DMS79 treated with DMSO at 0.1 percent for 48 hours (cell line): ENCODE measurements around the gene SNTG2.
A peak's percentile ranks its signal among the peaks of the same experiment; 100 is the strongest.
"Not testable (repeated sequence)": the region's sequence is repeated elsewhere in the genome, so short reads cannot be mapped to it uniquely, and the experiment has no call there.

ENCODE experiments used
- DNase-seq: peaks from one replicate; lab custom pipeline; 2025; lab: John Stamatoyannopoulos, UW

SNTG2 gene

DNA sequence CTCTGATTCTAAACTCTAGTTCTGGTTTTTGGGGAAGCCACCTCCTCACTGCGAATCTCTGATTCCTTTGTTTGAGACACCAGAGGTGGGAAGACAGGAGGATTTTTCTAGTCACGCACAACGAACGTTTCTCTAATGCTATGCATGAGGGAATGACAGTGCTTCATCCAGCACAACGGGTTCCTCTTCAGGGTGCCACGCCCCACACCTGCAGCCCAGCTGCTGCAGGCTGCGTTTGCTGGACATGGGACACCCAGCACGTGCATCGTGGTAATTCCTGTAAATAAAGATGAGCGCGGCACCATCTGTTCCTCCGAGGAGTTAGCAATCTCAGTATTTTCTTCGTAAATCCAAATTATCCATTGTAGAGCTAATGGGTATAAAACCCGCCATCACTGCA is 425.1 kb downstream of the SNTG2 start:
- DNase-seq: no peak

DNA sequence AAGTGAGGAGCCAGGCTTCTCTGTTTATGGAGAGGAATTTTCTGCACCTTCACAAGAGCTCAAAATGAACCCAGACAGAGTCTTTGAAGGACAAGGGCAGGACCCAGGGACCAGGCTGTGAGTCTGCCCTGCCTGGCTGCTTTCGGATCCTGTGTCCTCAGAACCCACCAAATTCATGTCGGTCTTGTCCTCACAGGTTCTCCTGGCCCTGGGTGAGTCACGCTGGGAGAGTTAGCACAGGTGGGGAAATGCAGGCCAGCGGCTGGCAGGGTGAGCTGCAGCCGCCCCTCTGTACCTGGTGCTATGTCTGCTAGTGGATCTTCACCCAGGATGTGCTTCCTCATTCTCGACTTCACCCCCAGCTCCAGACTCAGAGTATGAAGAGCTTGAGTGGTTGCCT is 426.8 kb downstream of the SNTG2 start:
- no peak for DNase-seq

DNA sequence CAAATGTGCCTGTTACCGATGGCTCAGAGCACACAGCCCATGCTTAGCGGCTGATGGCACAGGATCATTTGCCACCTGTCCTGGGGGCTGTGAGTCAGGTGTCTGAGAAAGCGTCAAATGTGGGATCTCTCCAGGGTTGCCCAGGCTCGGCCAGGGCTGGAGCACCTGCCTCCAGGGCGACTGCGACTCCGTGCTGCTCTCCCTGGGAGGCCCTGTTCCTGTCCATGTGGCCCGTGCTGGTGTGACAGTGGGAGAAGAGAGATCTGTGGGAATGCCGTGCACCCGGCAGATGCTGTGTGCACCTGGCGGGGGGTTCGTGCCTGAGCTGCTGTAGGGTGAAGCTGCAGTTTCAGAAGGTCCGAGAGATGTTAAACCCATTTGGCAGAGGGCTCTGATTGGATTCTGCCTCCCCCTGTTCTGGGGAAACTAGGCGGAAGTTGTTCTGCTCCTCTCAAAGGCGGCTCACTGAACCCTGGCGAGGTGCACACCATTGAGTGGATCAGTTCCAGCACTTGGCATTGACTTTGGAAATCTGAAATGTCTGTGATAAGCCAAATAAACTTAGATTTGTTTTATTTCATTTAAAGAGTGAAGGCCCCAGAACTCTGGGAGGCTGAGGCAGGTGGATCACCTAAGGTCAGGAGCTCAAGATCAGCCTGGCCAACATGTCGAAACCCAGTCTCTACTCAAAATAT is 428.0 kb downstream of the SNTG2 start:
- no peak for DNase-seq

DNA sequence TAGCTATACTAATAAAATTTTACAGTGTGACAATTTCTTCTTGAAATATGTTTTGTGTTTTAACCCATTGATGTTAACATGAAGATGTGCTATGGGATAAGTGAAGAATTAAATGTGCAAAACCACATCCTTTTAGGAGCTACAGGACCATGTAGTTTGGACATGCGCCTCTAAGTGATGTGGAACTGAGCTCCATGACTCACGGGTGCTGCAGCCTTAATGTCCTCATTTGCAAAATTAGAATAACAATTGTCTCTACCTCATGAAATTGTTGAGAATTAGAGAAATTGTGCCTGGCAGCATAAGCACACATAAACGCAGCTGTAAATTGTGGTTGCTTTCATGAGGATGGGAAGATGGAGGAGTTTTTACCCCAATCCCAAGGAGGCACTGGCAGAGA is 431.0 kb downstream of the SNTG2 start:
- no peak for DNase-seq

DNA sequence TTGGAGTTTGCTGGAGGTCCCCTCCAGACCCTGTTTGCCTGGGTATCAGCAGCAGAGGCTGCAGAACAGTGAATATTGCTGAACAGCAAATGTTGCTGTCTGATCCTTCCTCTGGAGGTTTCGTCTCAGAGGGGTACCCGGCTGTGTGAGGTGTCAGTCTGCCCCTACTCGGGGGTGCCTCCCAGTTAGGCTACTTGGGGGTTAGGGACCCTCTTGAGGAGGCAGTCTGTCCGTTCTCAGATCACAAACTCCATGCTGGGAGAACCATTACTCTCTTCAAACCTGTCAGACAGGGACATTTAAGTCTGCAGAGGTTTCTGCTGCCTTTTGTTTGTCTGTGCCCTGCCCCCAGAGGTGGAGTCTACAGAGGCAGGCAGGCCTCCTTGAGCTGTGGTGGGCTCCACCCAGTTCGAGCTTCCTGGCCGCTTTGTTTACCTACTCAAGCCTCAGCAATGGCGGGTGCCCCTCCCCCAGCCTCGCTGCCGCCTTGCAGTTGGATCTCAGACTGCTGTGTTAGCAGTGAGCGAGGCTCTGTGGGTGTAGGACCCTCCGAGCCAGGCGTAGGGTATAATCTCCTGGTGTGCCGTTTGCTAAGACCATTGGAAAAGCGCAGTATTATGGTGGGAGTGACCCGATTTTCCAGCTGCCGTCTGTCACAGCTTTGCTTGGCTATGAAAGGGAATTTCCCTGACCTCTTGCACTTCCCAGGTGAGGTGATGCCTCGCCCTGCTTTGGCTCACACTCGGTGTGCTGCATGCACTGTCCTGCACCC is 437.5 kb downstream of the SNTG2 start:
- DNase-seq: not testable (repeated sequence)

DNA sequence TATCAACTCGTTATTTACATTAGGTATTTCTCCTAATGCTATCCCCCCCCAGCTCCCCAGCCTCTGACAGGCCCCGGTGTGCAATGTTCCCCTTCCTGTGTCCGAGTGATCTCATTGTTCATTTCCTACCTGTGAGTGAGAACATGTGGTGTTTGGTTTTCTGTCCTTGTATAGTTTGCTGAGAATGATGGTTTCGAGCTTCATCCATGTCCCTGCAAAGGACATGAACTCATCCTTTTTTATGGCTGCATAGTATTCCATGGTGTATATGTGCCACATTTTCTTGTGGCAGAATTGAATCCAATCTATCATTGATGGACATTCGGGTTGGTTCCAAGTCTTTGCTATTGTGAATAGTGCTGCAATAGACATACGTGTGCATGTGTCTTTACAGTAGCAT is 439.5 kb downstream of the SNTG2 start:
- not testable (repeated sequence) for DNase-seq

DNA sequence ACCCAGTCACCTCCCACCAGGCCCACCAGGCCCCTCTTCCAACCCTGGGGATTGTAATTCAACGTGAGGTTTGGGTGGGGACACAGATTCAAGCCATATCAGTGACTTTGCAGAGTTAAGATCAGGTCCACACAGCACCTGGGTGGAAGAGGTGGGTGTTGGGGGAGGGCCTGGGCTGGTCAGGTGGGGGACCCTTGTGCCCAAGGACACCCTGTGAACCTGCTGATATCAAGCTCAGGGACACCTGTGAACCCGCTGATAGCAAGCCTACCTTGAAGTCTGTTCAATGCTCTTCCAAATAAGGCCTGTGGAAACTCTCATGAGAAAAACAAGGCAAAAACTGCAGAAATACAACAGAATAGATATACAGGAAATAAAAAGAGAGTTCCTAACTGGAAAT is 442.7 kb downstream of the SNTG2 start:
- no peak for DNase-seq

DNA sequence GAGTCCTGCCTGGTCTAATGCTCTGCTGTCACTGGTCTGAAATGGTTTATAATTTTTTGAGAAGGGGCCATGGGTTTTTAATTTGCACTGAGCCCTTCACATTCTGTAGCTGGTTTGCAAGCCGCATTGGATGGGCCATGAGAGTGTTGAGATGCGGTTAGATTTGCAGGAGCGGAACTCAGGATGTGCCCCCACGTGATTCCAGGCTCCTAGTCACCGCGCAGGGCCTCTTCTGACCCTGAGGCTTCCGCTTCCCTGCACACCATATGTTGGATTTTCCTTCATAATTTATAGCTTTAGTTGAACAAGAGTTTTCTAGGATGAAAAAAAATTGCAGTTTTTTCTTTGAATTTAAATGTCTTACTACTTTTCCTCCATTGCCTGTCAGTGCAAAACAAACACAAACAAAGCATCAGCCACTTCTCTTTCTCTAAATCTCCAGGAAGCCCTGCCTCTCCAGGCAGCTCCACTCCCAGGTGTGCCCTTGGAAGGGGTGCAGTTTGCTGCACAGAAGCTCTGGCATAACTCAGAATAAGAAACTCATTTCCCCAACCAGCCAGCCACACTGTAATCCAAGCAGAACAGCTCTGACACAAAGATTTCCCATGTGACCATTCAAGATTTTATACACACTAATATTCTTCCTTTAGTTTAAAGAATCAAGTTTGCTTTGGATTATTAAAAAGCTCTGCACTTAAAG is 444.2 kb downstream of the SNTG2 start:
- peak; percentile 29 for DNase-seq

DNA sequence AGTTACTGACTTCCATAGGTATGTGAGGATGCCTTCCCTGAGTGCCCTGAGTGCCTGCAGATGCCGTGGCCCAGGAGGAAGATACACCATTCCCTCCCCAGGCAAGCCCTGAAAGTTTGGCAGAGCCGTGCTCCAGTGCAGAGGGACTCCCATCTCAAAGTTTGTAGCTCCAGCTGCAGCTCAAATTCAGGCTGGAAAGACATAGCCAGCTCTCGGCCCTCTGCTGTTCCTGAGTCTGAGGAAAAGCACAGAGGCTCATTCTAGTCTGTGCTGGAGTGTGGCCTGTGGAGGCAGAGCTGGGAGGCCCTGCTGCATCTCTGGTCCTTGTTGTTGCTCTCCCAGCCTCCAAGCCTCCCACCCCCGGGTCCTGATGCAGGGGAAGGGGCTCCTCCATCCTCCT is 446.7 kb downstream of the SNTG2 start:
- no peak for DNase-seq

DNA sequence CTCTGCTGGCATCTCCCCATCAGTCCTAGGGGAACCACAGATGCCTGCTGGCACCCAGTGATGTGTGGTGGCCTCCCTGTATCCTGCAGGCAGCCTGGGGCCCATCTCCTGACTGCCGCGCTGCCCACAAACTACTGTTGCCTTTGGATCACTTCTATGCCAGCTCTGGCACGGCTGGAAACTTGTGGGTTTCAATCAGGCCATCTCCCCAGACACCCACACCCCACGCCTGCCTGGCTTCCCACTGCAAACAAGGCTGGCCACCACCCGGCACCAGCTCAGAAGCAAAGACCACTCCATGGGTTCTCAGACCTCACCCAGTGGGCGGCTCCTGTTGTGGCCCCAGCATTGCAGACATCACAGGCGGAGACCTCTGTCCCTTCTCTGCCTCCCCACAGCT is 447.5 kb downstream of the SNTG2 start:
- DNase-seq: no peak

DNA sequence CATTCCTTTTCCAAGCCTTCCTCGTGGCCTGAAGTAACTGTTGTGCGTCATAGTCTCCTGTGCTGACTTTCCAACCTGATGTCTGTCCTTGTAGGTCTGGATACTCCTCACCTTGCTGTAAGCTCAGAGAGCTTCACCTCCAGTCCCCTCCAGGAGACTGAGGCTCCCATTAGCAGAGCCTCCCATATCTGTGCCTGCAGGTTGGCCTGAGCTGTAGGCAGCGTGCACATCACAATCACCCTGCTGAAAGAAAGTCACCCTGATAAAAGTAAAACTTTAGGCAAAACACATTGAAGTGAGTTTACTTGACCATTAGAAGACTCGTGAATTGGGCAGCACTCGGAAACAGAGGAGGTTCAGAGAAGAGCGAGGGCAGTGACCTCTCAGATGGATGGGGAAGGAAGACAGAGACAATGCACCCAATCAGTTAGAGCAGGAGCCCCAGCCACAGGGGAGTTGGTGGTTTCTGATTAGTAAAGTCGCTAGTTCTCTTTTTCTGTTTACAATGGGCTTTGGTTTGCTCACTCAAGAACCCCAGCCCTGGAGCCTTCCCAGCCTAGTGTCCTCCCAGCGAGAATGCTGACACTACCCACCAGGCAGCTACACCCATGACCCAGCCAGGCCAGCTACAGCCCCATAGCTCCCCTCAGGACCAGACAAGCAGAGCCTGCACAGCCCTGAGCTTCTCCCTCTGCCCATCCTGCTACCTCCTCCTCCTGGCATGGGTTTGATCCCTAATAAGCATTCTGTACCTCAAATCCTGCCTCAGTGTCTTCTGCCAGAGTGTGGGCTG is 450.5 kb downstream of the SNTG2 start:
- no peak for DNase-seq

DNA sequence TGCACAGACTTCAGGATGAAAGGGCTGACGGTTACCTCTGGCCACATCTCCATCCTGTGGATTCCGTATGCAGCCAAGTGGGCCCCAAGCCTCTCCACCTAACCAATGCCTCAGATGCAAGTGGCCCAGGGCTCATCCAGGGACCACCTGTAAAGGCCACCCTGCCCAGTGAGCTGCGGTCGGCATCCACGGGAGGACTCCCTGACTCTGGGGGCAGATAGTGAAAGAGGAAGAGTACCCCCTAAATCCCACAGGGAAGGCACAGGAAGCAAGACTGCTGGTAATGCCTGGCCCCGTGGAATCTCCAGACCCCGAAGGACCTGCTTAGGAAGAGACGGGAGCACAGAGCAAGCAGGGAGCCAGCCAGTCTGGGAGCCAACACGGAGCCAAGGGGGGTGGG is 451.4 kb downstream of the SNTG2 start:
- DNase-seq: no peak

DNA sequence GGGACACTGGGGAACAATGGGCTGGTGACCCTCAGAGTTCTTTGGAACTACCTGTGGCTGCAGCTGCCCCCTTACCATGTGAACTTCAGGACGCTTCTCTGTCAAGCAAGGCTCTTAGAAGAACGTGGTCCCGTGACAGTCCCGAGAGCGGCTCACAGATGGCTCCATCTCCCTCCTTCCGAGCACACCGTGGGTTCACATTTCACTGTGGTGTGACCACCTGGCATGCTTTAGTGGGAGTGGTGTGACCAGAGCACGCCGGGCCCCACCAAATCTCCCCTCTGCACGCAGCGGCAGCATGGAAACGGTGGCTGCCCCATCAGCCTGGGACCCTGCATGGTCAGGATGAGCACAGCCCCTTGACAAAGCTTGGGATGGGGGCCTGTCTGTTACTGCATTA is 452.9 kb downstream of the SNTG2 start:
- no peak for DNase-seq

DNA sequence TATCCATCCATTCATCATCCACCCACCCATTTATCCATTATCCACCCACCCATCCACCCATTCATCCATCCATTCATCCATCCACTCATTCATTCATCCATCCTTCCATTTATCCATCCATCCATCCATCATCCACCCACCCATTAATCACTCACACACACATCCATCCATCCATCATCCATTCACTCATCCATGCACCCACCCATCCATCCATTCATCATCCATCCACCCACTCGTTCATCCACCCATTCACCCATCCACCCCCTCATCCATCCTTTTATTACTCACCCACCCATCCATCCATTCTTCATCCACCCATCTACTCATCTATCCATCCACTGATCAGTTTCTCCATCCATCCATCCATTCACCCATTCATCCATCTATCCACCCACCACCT is 454.5 kb downstream of the SNTG2 start:
- DNase-seq: no peak

DNA sequence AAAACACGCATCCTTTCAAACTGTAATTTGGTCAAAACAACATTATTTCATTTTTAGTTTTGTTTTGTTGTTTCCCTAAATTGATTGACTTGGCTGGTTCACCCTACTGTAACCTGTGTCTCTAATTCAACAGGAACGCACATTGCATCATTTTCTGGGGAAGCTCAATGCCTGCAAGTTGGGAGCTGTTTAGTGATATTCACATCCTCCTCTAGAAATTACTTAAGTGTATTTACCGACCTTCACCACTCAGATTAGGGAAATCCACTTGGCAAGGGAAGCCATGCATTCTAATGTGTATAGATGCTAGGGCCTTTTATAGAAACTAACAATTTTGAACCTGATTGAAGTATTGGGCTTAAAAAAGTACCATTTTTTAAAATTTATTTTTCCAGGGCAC is 455.3 kb downstream of the SNTG2 start:
- DNase-seq: no peak

DNA sequence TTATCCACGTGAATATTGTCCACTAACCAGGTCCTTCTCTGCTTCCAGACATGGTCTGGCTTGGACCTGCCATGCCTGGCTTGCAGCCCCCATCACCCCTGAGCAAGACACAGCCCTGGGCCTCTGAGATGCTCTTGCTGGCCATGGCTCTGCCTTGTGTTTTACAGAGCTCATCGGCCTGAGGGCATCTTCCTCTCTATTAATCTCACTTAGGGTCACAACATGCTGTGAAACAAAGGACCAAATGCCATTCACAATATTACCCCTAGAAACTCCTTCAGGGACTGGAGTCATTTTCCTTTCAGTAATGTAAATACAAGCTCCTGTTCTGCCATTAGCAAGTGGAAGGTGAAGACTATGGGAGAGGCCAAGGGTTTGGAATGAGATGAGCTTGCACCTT is 455.8 kb downstream of the SNTG2 start:
- DNase-seq: no peak

DNA sequence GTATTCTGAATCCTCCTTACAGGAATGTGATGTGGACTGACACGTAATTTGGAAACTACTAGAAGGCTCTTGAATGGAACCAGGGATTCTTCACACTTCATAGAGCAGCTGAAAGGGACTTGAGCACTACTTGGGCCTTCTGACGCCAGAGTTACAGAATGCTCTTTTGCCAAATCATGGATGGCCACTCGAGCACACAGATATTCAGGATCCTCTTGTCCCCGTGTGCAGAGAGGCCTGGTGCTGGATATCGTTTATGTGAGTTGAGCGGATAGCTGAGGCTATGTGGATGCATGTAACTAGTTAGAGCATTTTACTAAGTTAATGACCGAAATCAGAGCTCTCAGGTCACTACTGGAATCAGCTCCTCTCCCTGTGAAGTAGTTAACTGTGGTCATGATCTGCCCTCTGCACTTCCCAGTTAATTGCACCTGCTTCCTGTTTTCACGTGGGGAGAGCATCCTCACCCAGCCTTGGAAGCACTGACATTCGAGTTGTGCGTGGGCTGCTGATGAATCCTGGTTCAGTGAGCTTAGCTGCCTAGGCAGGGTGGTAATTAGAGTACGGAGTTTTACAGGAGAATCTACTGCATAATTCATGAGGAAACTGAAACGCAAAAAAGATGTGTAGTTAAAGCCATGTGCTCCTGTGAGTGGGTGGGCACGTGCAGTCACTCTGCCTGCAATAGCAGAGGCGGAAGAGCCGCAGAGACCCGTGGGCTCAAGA is 457.5 kb downstream of the SNTG2 start:
- peak; percentile 74 for DNase-seq

DNA sequence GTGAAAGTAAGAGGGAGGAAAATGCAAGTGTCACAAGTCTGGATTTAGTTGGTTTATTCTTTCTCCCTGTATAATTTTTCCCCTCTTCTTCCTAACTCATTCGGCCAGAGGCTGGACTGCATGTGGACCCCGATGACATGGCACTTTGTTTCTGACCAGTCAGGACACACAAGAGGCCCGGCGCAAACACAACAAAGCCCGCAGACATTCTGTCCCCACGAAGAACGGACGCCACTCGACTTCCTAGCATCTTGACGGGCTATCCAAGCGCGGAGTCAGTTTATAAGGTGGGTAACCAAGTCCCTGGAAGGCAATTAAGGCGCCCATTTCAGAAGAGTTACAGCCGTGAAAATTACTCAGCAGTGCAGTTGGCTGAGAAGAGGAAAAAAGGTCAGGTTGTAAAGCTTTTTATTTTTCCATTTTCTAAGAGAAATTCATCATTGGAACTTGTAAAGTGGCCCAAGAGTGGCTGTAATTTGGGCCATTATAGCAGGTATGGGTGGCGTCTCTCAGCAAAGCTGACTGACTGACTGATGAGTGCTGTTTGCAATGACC is 462.6 kb downstream of the SNTG2 start, which contains the start of gene TPO:
Gene TPO, plus strand, starts transcription at position 308 of the 555 bp plus-strand sequence. CDS start 946 bp downstream, outside the sequence.
- no peak for DNase-seq

DNA sequence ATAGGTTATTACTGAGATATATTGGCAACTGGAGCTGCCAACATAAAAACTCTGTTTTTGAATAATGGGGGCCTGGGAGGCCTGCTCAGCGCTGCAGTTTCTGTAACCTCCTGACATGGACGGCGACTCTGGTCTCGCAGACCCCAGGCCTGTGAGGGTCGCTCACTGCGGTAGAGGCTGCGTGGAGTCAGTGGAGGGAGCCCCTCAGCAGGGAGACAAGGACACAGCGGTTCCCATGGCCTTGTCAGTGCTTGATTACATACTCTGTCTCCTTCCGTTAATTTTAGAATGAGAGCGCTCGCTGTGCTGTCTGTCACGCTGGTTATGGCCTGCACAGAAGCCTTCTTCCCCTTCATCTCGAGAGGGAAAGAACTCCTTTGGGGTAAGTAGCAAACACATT is 463.5 kb downstream of the SNTG2 start:
- no peak for DNase-seq

DNA sequence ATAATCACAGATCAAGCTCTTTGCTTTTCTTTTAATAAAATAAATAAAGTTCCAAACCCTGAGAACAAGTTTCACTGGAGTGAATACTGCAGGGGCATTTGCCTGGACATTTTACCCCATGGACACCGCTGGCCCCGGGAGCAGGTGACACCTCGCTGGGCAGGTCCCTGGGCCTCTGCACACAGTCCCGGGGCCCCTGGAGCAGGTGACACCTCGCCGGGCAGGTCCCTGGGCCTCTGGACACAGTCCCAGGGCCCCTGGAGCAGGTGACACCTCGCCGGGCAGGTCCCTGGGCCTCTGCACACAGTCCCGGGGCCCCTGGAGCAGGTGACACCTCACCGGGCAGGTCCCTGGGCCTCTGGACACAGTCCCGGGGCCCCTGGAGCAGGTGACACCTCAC is 464.3 kb downstream of the SNTG2 start:
- DNase-seq: not testable (repeated sequence)

DNA sequence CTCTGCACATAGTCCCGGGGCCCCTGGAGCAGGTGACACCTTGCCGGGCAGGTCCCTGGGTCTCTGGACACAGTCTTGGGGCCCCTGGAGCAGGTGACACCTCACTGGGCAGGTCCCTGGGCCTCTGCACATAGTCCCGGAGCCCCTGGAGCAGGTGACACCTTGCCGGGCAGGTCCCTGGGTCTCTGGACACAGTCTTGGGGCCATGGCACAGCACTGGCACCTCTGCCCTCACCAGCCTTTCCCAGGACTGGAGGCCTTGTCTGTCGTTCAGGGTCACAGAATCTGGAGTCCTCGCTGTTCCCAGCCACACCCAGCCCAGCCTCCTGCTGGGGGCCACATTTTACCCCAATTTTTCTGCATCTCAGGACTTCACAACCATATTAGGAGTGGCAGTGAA is 464.9 kb downstream of the SNTG2 start:
- no peak for DNase-seq
